COLO668 (cell line): Measurements from ENCODE around the gene AUTS2.

Source experiments
- DNase-seq: peaks from one replicate; lab custom pipeline; 2025; ENCODE audit not compliant: unreplicated experiment; lab: John Stamatoyannopoulos, UW

The AUTS2 gene

GRCh38 chr7:70390251-70390650, 792.0 kb downstream of the AUTS2 start:
- no peak for DNase-seq

- DNase-seq: no peak
Measured at GRCh38 chr7:70392256-70392876, 794.1 kb downstream of the AUTS2 start.

- no peak for DNase-seq
Measured at GRCh38 chr7:70392877-70393435, 794.7 kb downstream of the AUTS2 start.

- DNase-seq: no peak
Measured at GRCh38 chr7:70393956-70394355, 795.7 kb downstream of the AUTS2 start.

GRCh38 chr7:70400829-70401380, 802.6 kb downstream of the AUTS2 start:
- no peak for DNase-seq

GRCh38 chr7:70402069-70402468, 803.8 kb downstream of the AUTS2 start:
- no peak for DNase-seq

GRCh38 chr7:70405241-70405640, 807.0 kb downstream of the AUTS2 start:
- DNase-seq: no peak

GRCh38 chr7:70406186-70406949, 808.1 kb downstream of the AUTS2 start:
- DNase-seq: no peak

GRCh38 chr7:70406950-70407209, 808.6 kb downstream of the AUTS2 start:
- no peak for DNase-seq

- DNase-seq: no peak
Measured at GRCh38 chr7:70408477-70408876, 810.2 kb downstream of the AUTS2 start.

GRCh38 chr7:70408891-70409290, 810.6 kb downstream of the AUTS2 start:
- DNase-seq: no peak

GRCh38 chr7:70410134-70410750, 812.0 kb downstream of the AUTS2 start:
- no peak for DNase-seq

- no peak for DNase-seq
Measured at GRCh38 chr7:70414368-70414767, 816.1 kb downstream of the AUTS2 start.

GRCh38 chr7:70415179-70415972, 817.1 kb downstream of the AUTS2 start:
- DNase-seq: no peak

GRCh38 chr7:70416347-70416985, 818.2 kb downstream of the AUTS2 start:
- no peak for DNase-seq

GRCh38 chr7:70416986-70417655, 818.8 kb downstream of the AUTS2 start:
- DNase-seq: no peak

GRCh38 chr7:70419526-70420380, 821.5 kb downstream of the AUTS2 start:
- DNase-seq: no peak

GRCh38 chr7:70420381-70420662, 822.0 kb downstream of the AUTS2 start:
- DNase-seq: no peak

- DNase-seq: no peak
Measured at GRCh38 chr7:70421319-70421718, 823.0 kb downstream of the AUTS2 start.
